Mucosa of rectum (tissue), 2 donors: Measurements from ENCODE around the gene FOXRED2.

Experiments
- H3K27ac ChIP-seq, 2 donors: one replicate each; pipeline ENCODE4 v1.7.0; 2013; ENCODE audit warnings: inconsistent platforms in 2 of 2, low read depth in 2 of 2, low read length in 2 of 2
- H3K27me3 ChIP-seq, 2 donors: one replicate each; pipeline ENCODE4 v1.7.0; 2013; ENCODE audit warnings: low read length in 2 of 2; ENCODE audit not compliant: control insufficient read depth in 2 of 2, insufficient read depth in 2 of 2
- H3K36me3 ChIP-seq, 2 donors: one replicate each; pipeline ENCODE4 v1.7.0; 2013; ENCODE audit warnings: low read length in 2 of 2; ENCODE audit not compliant: control insufficient read depth in 2 of 2, insufficient read depth in 2 of 2
- H3K4me1 ChIP-seq, 2 donors: one replicate each; pipeline ENCODE4 v1.7.0; 2013; ENCODE audit warnings: low read length in 2 of 2, mild to moderate bottlenecking in 1 of 2; ENCODE audit not compliant: control insufficient read depth in 2 of 2, insufficient read depth in 2 of 2
- H3K4me3 ChIP-seq, 2 donors: one replicate each; pipeline ENCODE4 v1.7.0; 2013; ENCODE audit warnings: low read length in 2 of 2
- H3K9ac ChIP-seq, 2 donors: one replicate each; pipeline ENCODE4 v1.7.0; 2013; ENCODE audit warnings: low read length in 2 of 2, low read depth in 1 of 2, mild to moderate bottlenecking in 1 of 2
- H3K9me3 ChIP-seq, 2 donors: one replicate each; pipeline ENCODE4 v1.7.0; 2013; ENCODE audit warnings: low read length in 2 of 2; ENCODE audit not compliant: control insufficient read depth in 2 of 2
- donor health status: healthy.
- donor health status: Normal muscosa, but diverticular disease.

The FOXRED2 gene

GRCh38 chr22:36506637-36507517 is at the start of gene FOXRED2:
TSS of gene FOXRED2 (minus strand) at chr22:36507040. CDS start at chr22:36506422, 618 bp downstream.
- Histone ChIP-seq H3K4me1 (peaks cover 11 to 12% of the 10 kb centered on the region in 2 donors), H3K27ac (peak within 1 kb of the TSS; percentile 31 to 63), H3K9ac (peak within 1 kb of the TSS; percentile 50 to 58), H3K4me3 (peak within 1 kb of the TSS; percentile 48 to 73), H3K9me3 (no peaks in the 10 kb centered on the region), H3K36me3 (peaks cover 14% of the 10 kb centered on the region in 2 donors), H3K27me3 (no peaks in the 10 kb centered on the region)

- H3K4me3 ChIP-seq = no peak overlapping the region
- no peaks in the 10 kb centered on the region for H3K9me3 ChIP-seq
- peaks cover 6 to 8% of the 10 kb centered on the region in 2 donors for H3K27me3 ChIP-seq
- H3K4me1 ChIP-seq = peaks cover 0 to 5% of the 10 kb centered on the region in 2 donors
- no peak overlapping the region for H3K27ac ChIP-seq
- no peak overlapping the region for H3K9ac ChIP-seq
- no peaks in the 10 kb centered on the region for H3K36me3 ChIP-seq
These were observed 47.3 kb upstream of the FOXRED2 start for GRCh38 chr22:36554098-36554497.

- H3K4me1 ChIP-seq = no peaks in the 10 kb centered on the region
- no peaks in the 10 kb centered on the region for H3K36me3 ChIP-seq
- peaks cover 9 to 16% of the 10 kb centered on the region in 2 donors for H3K27me3 ChIP-seq
- H3K27ac ChIP-seq = no peak overlapping the region
- H3K4me3 ChIP-seq = no peak overlapping the region
- H3K9ac ChIP-seq = no peak overlapping the region
- H3K9me3 ChIP-seq = no peaks in the 10 kb centered on the region
These were observed 45.4 kb upstream of the FOXRED2 start for GRCh38 chr22:36552289-36552688.

- no peak overlapping the region for H3K27ac ChIP-seq
- no peaks in the 10 kb centered on the region for H3K9me3 ChIP-seq
- H3K36me3 ChIP-seq = no peaks in the 10 kb centered on the region
- no peak overlapping the region for H3K9ac ChIP-seq
- H3K27me3 ChIP-seq = peaks cover 9 to 21% of the 10 kb centered on the region in 2 donors
- H3K4me3 ChIP-seq = no peak overlapping the region
- no peaks in the 10 kb centered on the region for H3K4me1 ChIP-seq
These were observed 44.1 kb upstream of the FOXRED2 start for GRCh38 chr22:36550701-36551495.

GRCh38 chr22:36549033-36549432 is 42.2 kb upstream of the FOXRED2 start:
- Histone ChIP-seq H3K4me1 (no peaks in the 10 kb centered on the region), H3K27ac (no peak overlapping the region), H3K9ac (no peak overlapping the region), H3K36me3 (no peaks in the 10 kb centered on the region), H3K9me3 (no peaks in the 10 kb centered on the region), H3K4me3 (no peak overlapping the region), H3K27me3 (peaks cover 9 to 21% of the 10 kb centered on the region in 2 donors)

GRCh38 chr22:36548606-36549005 is 41.8 kb upstream of the FOXRED2 start:
- Histone ChIP-seq H3K36me3 (no peaks in the 10 kb centered on the region), H3K27me3 (peaks cover 9 to 21% of the 10 kb centered on the region in 2 donors), H3K9ac (no peak overlapping the region), H3K9me3 (no peaks in the 10 kb centered on the region), H3K27ac (no peak overlapping the region), H3K4me3 (no peak overlapping the region), H3K4me1 (no peaks in the 10 kb centered on the region)

GRCh38 chr22:36546932-36547331 is 40.1 kb upstream of the FOXRED2 start:
- Histone ChIP-seq H3K27ac (no peak overlapping the region), H3K9me3 (no peaks in the 10 kb centered on the region), H3K36me3 (no peaks in the 10 kb centered on the region), H3K27me3 (peaks cover 9 to 21% of the 10 kb centered on the region in 2 donors), H3K4me1 (no peaks in the 10 kb centered on the region), H3K9ac (no peak overlapping the region), H3K4me3 (no peak overlapping the region)

- Histone ChIP-seq H3K27ac (no peak overlapping the region), H3K4me3 (no peak overlapping the region), H3K4me1 (no peaks in the 10 kb centered on the region), H3K9ac (no peak overlapping the region), H3K36me3 (no peaks in the 10 kb centered on the region), H3K9me3 (no peaks in the 10 kb centered on the region), H3K27me3 (peaks cover 7 to 18% of the 10 kb centered on the region in 2 donors)
These were observed 39.4 kb upstream of the FOXRED2 start for GRCh38 chr22:36546092-36546804.

GRCh38 chr22:36544107-36544620 is 37.3 kb upstream of the FOXRED2 start:
- peaks cover 3 to 13% of the 10 kb centered on the region in 2 donors for H3K27me3 ChIP-seq
- H3K4me3 ChIP-seq = no peak overlapping the region
- H3K4me1 ChIP-seq = no peaks in the 10 kb centered on the region
- no peaks in the 10 kb centered on the region for H3K9me3 ChIP-seq
- no peak overlapping the region for H3K27ac ChIP-seq
- no peak overlapping the region for H3K9ac ChIP-seq
- H3K36me3 ChIP-seq = no peaks in the 10 kb centered on the region
